ENCODE results near the gene CHAD. TPM values are rescaled to one million over a fixed set of nuclear protein-coding genes. Genes with fewer than 3 reads are reported as not detected.

CHAD gene
- total and polyA plus RNA-seq, 2 donors (not counting 3 experiments of a cell fraction or from before 2014, with no cell fraction given), result not detected

GRCh38 chr17:50484386-50485155 is 15.9 kb upstream of the CHAD start:
- H3K9ac ChIP-seq (replicated peaks; ENCODE audit: extremely low read depth, insufficient read depth, low read length), result no peak overlapping the region
- FAIRE-seq (no peak), DNase-seq (ENCODE audit: low read depth, low spot score) (no peak)
- no TSS peak for BruUV-seq (replicated peaks)
- no peak overlapping the region for H3K27ac ChIP-seq (ENCODE audit: insufficient read depth, low read depth, low read length)
- POLR2A ChIA-PET, result no interaction called here
- peaks cover 7% of the 10 kb centered on the region for H3K79me2 ChIP-seq (ENCODE audit: control insufficient read depth, insufficient read depth, low read length)
- CTCF ChIA-PET, result interaction anchor here (0.7 to 3.1 kb wide), 6 partner anchors 17 to 299 kb away, joined by 3 to 22 read pairs (median 7); no protein-coding TSS in a partner anchor
- H4K20me1 ChIP-seq (replicated peaks; ENCODE audit: control insufficient read depth, extremely low read depth, insufficient read depth, low read length), result no peaks in the 10 kb centered on the region
- no peaks in the 10 kb centered on the region for H3K9me1 ChIP-seq (replicated peaks; ENCODE audit: control insufficient read depth, extremely low read depth, insufficient read depth, low read length)
- H3K36me3 ChIP-seq (ENCODE audit: control insufficient read depth in 2 of 2, extremely low read depth in 1 of 2, insufficient read depth in 2 of 2, low read length in 2 of 2), result peaks cover 2 to 13% of the 10 kb centered on the region in 2 experiments
- dilution Hi-C loops (cut with MboI; ENCODE audit: extremely low pct_ligation_motif_present, low sequenced_read_pairs), result no loop called here
- TF ChIP-seq MAX (IDR thresholded peaks at IDR 0.05; ENCODE audit: insufficient read depth, insufficient read length), result no peak
- no peak for TF ChIP-seq EZH2 (IDR thresholded peaks at IDR 0.05; ENCODE audit: borderline replicate concordance, low read depth, low read length, severe bottlenecking)
- TF ChIP-seq FOS (IDR thresholded peaks at IDR 0.05; ENCODE audit: borderline replicate concordance, insufficient read depth, low read length), result no peak
- TF ChIP-seq, protein P1, sequence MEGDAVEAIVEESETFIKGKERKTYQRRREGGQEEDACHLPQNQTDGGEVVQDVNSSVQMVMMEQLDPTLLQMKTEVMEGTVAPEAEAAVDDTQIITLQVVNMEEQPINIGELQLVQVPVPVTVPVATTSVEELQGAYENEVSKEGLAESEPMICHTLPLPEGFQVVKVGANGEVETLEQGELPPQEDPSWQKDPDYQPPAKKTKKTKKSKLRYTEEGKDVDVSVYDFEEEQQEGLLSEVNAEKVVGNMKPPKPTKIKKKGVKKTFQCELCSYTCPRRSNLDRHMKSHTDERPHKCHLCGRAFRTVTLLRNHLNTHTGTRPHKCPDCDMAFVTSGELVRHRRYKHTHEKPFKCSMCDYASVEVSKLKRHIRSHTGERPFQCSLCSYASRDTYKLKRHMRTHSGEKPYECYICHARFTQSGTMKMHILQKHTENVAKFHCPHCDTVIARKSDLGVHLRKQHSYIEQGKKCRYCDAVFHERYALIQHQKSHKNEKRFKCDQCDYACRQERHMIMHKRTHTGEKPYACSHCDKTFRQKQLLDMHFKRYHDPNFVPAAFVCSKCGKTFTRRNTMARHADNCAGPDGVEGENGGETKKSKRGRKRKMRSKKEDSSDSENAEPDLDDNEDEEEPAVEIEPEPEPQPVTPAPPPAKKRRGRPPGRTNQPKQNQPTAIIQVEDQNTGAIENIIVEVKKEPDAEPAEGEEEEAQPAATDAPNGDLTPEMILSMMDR (IDR thresholded peaks at IDR 0.05; ENCODE audit: extremely low read depth in 1 of 2, insufficient read depth in 1 of 2, low read depth in 1 of 2, low read length in 2 of 2), result no peak
- TF ChIP-seq JUN (IDR thresholded peaks at IDR 0.05; ENCODE audit: borderline replicate concordance, insufficient read depth, insufficient read length, low read depth), result no peak
- TF ChIP-seq GATA2 (IDR thresholded peaks at IDR 0.05; ENCODE audit: insufficient read depth, insufficient read length, low read depth, low read length), result no peak
- TF ChIP-seq POLR2AphosphoS5 (IDR thresholded peaks at IDR 0.05; ENCODE audit: insufficient read depth, low read depth, low read length), result no peak
- no peak for TF ChIP-seq POLR2A (IDR thresholded peaks at IDR 0.05; ENCODE audit: low read depth, low read length)
- TF ChIP-seq MYC (IDR thresholded peaks at IDR 0.05; ENCODE audit: low read depth, low read length), result no peak
- intact Hi-C loops (cut with micrococcal nuclease), result loop anchor here (5.0 kb wide), 1 partner anchor 218 kb away; no protein-coding TSS in a partner anchor
- H3K4me2 ChIP-seq (ENCODE audit: insufficient read depth, low read length), result no peak overlapping the region
- H3K9me3 ChIP-seq (replicated peaks; ENCODE audit: control insufficient read depth, insufficient read depth, low read length), result no peaks in the 10 kb centered on the region
- H3K4me3 ChIP-seq (replicated peaks in 1 of 3; ENCODE audit: insufficient read depth in 1 of 3, low read depth in 1 of 3, low read length in 3 of 3), result no peak overlapping the region
- peaks cover 16% of the 10 kb centered on the region for H3K4me1 ChIP-seq (ENCODE audit: control insufficient read depth, extremely low read depth, insufficient read depth, low read length)
- H3K27me3 ChIP-seq (ENCODE audit: control insufficient read depth in 2 of 2, insufficient read depth in 2 of 2, low read length in 2 of 2), result no peaks in the 10 kb centered on the region
- H2AFZ ChIP-seq (ENCODE audit: low read depth, low read length), result no peak overlapping the region
